Measurements from ENCODE around the gene SPAG16.
"Not testable (repeated sequence)": the region's sequence is repeated elsewhere in the genome, so short reads cannot be mapped to it uniquely, and the experiment has no call there.

Gene SPAG16

DNA sequence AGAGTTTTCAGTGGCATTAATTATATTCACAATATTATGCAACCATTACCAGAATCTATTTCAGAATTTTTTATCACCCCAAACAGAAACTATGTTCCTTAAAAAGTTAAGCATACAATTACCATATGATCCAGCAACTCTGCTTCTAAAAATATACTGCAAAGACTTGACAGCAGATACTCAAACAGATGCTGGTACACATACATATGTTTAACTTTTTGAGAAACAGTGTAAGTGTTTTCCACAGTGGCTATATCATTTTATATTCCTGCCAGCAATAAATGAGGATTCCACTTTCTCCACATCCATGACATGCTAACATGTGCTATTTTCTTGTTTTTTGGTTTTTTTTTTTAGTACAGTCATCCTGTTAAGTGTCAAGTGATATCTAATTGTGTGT lies 687.3 kb downstream of the SPAG16 start:
- Histone ChIP-seq H3K36me3 (no peaks in the 10 kb centered on the region), H3K27me3 (no peaks in the 10 kb centered on the region), H3K4me3 (no peak overlapping the region), H3K27ac (no peak overlapping the region), H3K4me1 (no peaks in the 10 kb centered on the region), H3K9me3 (no peaks in the 10 kb centered on the region)
- TF ChIP-seq, protein P1, sequence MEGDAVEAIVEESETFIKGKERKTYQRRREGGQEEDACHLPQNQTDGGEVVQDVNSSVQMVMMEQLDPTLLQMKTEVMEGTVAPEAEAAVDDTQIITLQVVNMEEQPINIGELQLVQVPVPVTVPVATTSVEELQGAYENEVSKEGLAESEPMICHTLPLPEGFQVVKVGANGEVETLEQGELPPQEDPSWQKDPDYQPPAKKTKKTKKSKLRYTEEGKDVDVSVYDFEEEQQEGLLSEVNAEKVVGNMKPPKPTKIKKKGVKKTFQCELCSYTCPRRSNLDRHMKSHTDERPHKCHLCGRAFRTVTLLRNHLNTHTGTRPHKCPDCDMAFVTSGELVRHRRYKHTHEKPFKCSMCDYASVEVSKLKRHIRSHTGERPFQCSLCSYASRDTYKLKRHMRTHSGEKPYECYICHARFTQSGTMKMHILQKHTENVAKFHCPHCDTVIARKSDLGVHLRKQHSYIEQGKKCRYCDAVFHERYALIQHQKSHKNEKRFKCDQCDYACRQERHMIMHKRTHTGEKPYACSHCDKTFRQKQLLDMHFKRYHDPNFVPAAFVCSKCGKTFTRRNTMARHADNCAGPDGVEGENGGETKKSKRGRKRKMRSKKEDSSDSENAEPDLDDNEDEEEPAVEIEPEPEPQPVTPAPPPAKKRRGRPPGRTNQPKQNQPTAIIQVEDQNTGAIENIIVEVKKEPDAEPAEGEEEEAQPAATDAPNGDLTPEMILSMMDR (IDR thresholded peaks at IDR 0.05): no peak
- DNase-seq: no peak
- intact Hi-C loops (cut with DNase I; ENCODE audit: low total_unique reads): no loop called here

DNA sequence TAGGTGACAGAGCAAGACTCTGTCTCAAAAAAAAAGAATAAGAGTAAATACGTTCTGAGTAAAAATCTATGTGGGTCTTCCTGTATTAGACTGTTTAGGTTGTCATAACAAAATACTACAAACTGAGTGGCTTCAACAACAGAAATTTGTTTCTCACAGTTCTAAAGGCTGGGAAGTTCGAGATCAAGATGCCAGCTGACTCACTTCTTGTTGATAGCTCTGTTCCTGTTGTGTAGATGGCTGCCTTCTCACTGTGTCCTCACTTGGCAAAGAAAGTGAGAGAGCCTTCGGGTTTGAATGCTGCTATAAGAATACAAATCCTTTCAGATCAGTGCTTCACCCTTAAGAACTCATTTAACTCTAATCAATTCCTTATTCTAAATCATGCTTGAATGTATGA lies 696.6 kb downstream of the SPAG16 start:
- Histone ChIP-seq H3K36me3 (no peaks in the 10 kb centered on the region), H3K4me3 (no peak overlapping the region), H3K9me3 (no peaks in the 10 kb centered on the region), H3K27ac (no peak overlapping the region), H3K27me3 (no peaks in the 10 kb centered on the region), H3K4me1 (no peaks in the 10 kb centered on the region)
- intact Hi-C loops (cut with DNase I; ENCODE audit: low total_unique reads): no loop called here
- TF ChIP-seq, protein P1 (IDR thresholded peaks at IDR 0.05): no peak
- DNase-seq: no peak

DNA sequence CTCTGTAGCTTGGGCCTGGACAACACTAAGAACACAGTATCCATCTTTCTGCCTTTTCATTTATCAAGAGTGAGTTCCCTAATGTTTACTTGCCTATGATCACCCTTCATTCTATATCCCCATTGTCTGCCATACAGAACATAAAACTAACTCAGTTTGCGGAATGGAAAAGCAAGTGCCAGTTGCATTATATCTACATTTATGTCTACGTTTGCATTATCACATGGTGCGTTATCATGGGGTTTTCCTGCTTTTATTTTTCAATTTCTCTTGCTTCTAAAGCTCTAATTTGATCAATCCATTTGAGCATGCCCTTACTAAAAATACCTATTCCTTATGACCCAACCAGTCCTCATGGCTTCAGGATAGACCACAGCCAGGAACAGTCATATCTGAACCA lies 704.9 kb downstream of the SPAG16 start:
- Histone ChIP-seq H3K4me1 (no peaks in the 10 kb centered on the region), H3K9me3 (no peaks in the 10 kb centered on the region), H3K4me3 (no peak overlapping the region), H3K27ac (no peak overlapping the region), H3K36me3 (no peaks in the 10 kb centered on the region), H3K27me3 (no peaks in the 10 kb centered on the region)
- no peak for DNase-seq
- TF ChIP-seq, protein P1 (IDR thresholded peaks at IDR 0.05): no peak
- intact Hi-C loops (cut with DNase I; ENCODE audit: low total_unique reads): no loop called here

DNA sequence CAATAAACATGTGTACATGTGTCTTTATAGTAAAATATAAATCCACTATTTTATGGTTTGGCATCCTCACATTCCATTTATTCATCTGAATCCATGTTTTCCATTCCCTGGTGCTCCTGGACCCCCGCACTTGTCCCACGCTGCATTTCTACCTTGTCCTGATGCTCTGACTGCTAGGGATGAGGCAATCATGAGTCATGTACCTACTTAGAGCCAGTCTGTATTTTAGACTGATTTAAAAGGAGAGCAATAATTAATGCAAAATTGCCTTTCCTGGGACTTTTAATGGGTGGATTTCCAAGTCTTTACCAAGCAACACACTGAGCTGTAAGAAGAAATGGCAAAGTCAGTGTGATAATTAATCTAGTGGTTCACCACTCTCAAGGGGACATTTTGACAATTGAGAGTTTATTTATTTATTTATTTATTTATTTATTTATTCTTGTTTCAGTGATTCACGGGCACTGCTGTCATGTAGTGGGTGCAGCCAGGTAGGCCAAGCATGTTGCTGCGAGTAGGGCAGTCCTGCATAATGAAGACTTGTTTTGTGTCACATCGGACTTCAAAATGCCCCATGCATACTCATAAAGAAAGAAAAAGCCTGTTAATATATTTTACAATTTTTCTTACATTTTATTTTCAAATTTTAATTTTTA lies 707.3 kb downstream of the SPAG16 start:
- peaks cover 0 to 9% (median 0%) of the 10 kb centered on the region in 4 donors for H3K4me1 ChIP-seq
- TF ChIP-seq, protein P1 (IDR thresholded peaks at IDR 0.05): no peak
- intact Hi-C loops (cut with DNase I; ENCODE audit: low total_unique reads): no loop called here
- no peaks in the 10 kb centered on the region for H3K27me3 ChIP-seq
- no peak overlapping the region for H3K4me3 ChIP-seq
- no peaks in the 10 kb centered on the region for H3K9me3 ChIP-seq
- no peak for DNase-seq
- no peak overlapping the region for H3K27ac ChIP-seq
- no peaks in the 10 kb centered on the region for H3K36me3 ChIP-seq

DNA sequence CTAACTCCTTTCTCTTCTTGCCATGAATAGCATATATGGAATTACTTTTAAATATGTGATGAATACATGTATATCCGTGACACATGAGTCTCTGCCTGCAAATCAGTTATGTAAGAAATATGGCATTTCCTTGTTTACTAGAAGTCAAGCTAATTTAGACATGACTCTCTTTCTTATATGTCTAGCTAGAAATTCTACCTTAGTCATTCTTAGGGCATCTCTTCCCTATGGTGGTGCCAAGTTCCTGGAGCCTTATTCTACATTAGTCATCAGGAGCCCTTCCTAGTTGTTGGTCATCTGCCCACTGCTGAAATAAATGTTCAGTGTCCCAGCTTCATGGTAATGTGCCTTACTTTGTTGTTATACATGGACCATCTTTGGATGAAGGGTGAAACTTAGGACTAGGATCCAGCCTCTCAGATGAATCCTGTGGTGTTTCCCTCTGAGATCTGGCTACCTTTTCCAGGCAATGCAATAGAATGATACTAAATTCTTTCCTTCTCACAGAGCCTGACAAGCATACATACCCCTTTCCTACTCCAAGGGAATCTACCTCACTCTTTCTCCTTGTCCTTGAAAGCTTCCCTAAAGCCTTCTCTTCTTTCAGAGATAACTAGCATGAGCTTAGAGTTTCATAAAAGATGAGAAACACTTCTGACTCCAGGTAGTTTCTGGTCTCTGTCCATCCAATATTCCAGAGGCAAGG lies 711.3 kb downstream of the SPAG16 start:
- no peak overlapping the region for H3K4me3 ChIP-seq

DNA sequence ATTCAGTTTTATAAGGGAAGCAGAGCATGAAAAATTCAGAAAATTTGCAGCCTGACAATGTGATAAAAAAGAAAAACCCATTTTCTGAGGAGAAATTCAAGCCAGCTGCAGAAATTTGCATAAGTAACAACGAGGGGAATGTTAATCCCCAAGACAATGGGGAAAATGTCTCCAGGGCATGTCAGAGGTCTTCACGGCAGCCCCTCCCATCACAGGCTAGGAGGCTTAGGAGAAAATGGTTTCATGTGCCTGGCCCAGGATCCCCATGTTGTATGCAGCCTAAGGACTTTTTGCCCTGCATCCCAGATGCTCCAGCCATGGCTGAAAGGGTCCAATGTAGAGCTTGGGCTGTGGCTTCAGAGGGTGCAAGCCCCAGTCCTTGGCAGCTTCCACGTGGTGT lies 714.7 kb downstream of the SPAG16 start:
- H3K4me1 ChIP-seq; H3K36me3 ChIP-seq; H3K4me3 ChIP-seq; H3K9me3 ChIP-seq; H3K27me3 ChIP-seq; H3K27ac ChIP-seq; DNase-seq; intact Hi-C loops (cut with DNase I; ENCODE audit: low total_unique reads): not testable (repeated sequence)

More for the DNA sequence above, 711.3 kb downstream of the SPAG16 start:
- Histone ChIP-seq H3K27ac (no peak overlapping the region), H3K27me3 (no peaks in the 10 kb centered on the region), H3K9me3 (no peaks in the 10 kb centered on the region), H3K36me3 (no peaks in the 10 kb centered on the region), H3K4me1 (peaks cover 0 to 9% (median 0%) of the 10 kb centered on the region in 4 donors)
- no peak for DNase-seq
- TF ChIP-seq, protein P1 (IDR thresholded peaks at IDR 0.05): no peak
- intact Hi-C loops (cut with DNase I; ENCODE audit: low total_unique reads): no loop called here

All from tibial artery (tissue), 4 donors.